ENCODE data around the gene ZKSCAN8. TPM values are rescaled to one million over a fixed set of nuclear protein-coding genes. Genes with fewer than 3 reads are reported as not detected.

ZKSCAN8 gene
- total RNA-seq, 1 experiment from 2014 or later, result 25.4 TPM

- Histone ChIP-seq H2AK5ac (ENCODE audit: insufficient read length, low read length) (no peak overlapping the region), H3K23ac (ENCODE audit: insufficient read length, low read depth, low read length) (no peak overlapping the region), H2BK20ac (ENCODE audit: low read depth, low read length, poor library complexity, severe bottlenecking) (no peak overlapping the region), H4K20me1 (ENCODE audit: control insufficient read depth, insufficient read depth, insufficient read length) (no peaks in the 10 kb centered on the region), H3K4ac (ENCODE audit: low read depth, low read length) (no peak overlapping the region), H2AFZ (ENCODE audit: low read length) (peak overlapping the region; percentile 9), H3K23me2 (ENCODE audit: insufficient read length, low read depth, low read length, poor library complexity, severe bottlenecking) (peaks cover 19% of the 10 kb centered on the region), H2BK5ac (ENCODE audit: insufficient read length, low read length) (no peak overlapping the region), H2BK15ac (ENCODE audit: low read depth, low read length) (no peak overlapping the region), H3K9me3 (ENCODE audit: control insufficient read depth, low read depth, low read length) (no peaks in the 10 kb centered on the region), H3T11ph (ENCODE audit: low read length) (no peak overlapping the region), H3K27me3 (ENCODE audit: insufficient read depth, low read length) (no peaks in the 10 kb centered on the region; the same call in 1 of the 2 replicates), H2BK120ac (ENCODE audit: low read depth, low read length, poor library complexity, severe bottlenecking) (no peak overlapping the region), H3K27ac (ENCODE audit: insufficient read length, low read depth, low read length) (no peak overlapping the region), H4K5ac (ENCODE audit: insufficient read length, low read depth, low read length) (no peak overlapping the region), H3K79me1 (ENCODE audit: insufficient read depth, low read depth, low read length, poor library complexity, severe bottlenecking) (no peaks in the 10 kb centered on the region), H3K14ac (ENCODE audit: insufficient read depth, low read length) (no peak overlapping the region), H3K18ac (ENCODE audit: insufficient read length, low read depth, low read length) (no peak overlapping the region), H3K56ac (ENCODE audit: insufficient read length, low read depth, low read length) (no peak overlapping the region), H3K9ac (ENCODE audit: extremely low read depth, insufficient read length, low read length) (peak overlapping the region; percentile 88), H4K91ac (ENCODE audit: insufficient read length, low read depth, low read length) (no peak overlapping the region), H3K79me2 (ENCODE audit: insufficient read depth, low read length) (no peaks in the 10 kb centered on the region; the same call in 1 of the 2 replicates), H3K4me1 (ENCODE audit: insufficient read depth, low read length) (peaks cover 4% of the 10 kb centered on the region; the same call in 1 of the 2 replicates), H2BK12ac (ENCODE audit: insufficient read length, low read depth, low read length) (no peak overlapping the region), H3K4me2 (ENCODE audit: insufficient read depth, insufficient read length, low read length) (peak overlapping the region; percentile 75), H4K8ac (replicated peaks; ENCODE audit: insufficient read length, low read depth, low read length) (no peak overlapping the region)
- H3K4me3 Mint-ChIP-seq, result peak overlapping the region; percentile 90 to 97
- no peak for DNase-seq
- no CpG with 5 or more reads among the region's 6 CpGs for WGBS (ENCODE audit: extremely low coverage, insufficient read length, low lambda C conversion rate)
- peaks cover 19 to 25% of the 10 kb centered on the region in 2 experiments for H3K4me1 Mint-ChIP-seq
- peaks cover 23% of the 10 kb centered on the region for H3K27me3 Mint-ChIP-seq (ENCODE audit: low read depth)
- no peaks in the 10 kb centered on the region for H3K9me3 Mint-ChIP-seq
- H3K27ac Mint-ChIP-seq, result peak overlapping the region in 2 of 3 experiments; percentile 94 to 97; a peak in 4 of 7 replicates
- peaks cover 0 to 13% (median 3%) of the 10 kb centered on the region in 3 experiments; a peak in 5 of 7 replicates for H3K36me3 Mint-ChIP-seq (ENCODE audit: insufficient read depth in 1 of 3, low read depth in 3 of 3)
- TF ChIP-seq, protein P1, sequence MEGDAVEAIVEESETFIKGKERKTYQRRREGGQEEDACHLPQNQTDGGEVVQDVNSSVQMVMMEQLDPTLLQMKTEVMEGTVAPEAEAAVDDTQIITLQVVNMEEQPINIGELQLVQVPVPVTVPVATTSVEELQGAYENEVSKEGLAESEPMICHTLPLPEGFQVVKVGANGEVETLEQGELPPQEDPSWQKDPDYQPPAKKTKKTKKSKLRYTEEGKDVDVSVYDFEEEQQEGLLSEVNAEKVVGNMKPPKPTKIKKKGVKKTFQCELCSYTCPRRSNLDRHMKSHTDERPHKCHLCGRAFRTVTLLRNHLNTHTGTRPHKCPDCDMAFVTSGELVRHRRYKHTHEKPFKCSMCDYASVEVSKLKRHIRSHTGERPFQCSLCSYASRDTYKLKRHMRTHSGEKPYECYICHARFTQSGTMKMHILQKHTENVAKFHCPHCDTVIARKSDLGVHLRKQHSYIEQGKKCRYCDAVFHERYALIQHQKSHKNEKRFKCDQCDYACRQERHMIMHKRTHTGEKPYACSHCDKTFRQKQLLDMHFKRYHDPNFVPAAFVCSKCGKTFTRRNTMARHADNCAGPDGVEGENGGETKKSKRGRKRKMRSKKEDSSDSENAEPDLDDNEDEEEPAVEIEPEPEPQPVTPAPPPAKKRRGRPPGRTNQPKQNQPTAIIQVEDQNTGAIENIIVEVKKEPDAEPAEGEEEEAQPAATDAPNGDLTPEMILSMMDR (conservative IDR thresholded peaks at IDR 0.05), result no peak
Observed at GRCh38 chr6:28137505-28137981, 4.1 kb upstream of the ZKSCAN8 start.
